ENCODE data around the gene NBEAL1. TPM values are rescaled to one million over a fixed set of nuclear protein-coding genes. Genes with fewer than 3 reads are reported as not detected.

NBEAL1 gene
- total RNA-seq, 1 experiment from 2014 or later: 17.0 TPM

- CTCF ChIA-PET: no interaction called here
Measured at GRCh38 chr2:203240491-203240890, 225.8 kb downstream of the NBEAL1 start.

More at GRCh38 chr2:203240491-203240890, 225.8 kb downstream of the NBEAL1 start:
- no peak for TF ChIP-seq POLR2A (IDR thresholded peaks at IDR 0.05; ENCODE audit: borderline replicate concordance, extremely low read depth, insufficient read depth, insufficient read length)
- TF ChIP-seq, protein P1, sequence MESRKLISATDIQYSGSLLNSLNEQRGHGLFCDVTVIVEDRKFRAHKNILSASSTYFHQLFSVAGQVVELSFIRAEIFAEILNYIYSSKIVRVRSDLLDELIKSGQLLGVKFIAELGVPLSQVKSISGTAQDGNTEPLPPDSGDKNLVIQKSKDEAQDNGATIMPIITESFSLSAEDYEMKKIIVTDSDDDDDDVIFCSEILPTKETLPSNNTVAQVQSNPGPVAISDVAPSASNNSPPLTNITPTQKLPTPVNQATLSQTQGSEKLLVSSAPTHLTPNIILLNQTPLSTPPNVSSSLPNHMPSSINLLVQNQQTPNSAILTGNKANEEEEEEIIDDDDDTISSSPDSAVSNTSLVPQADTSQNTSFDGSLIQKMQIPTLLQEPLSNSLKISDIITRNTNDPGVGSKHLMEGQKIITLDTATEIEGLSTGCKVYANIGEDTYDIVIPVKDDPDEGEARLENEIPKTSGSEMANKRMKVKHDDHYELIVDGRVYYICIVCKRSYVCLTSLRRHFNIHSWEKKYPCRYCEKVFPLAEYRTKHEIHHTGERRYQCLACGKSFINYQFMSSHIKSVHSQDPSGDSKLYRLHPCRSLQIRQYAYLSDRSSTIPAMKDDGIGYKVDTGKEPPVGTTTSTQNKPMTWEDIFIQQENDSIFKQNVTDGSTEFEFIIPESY (IDR thresholded peaks at IDR 0.05; ENCODE audit: extremely low read depth, insufficient replicate concordance, low read length): no peak
- no peak for TF ChIP-seq FOSL1 (IDR thresholded peaks at IDR 0.05; ENCODE audit: low read depth)
- TF ChIP-seq EZH2 (IDR thresholded peaks at IDR 0.05): no peak
- no peak for TF ChIP-seq YY1 (IDR thresholded peaks at IDR 0.05; ENCODE audit: extremely low read depth, insufficient replicate concordance, low read depth, low read length)
- no peak for TF ChIP-seq ATF3 (IDR thresholded peaks at IDR 0.05)
- no peak for TF ChIP-seq TCF7L2 (IDR thresholded peaks at IDR 0.05; ENCODE audit: borderline replicate concordance, extremely low read depth, insufficient read depth, insufficient read length)
- TF ChIP-seq EGR1 (IDR thresholded peaks at IDR 0.05; ENCODE audit: low read depth): no peak
- TF ChIP-seq SIN3A (IDR thresholded peaks at IDR 0.05; ENCODE audit: low read depth): no peak
- TF ChIP-seq SRF (IDR thresholded peaks at IDR 0.05; ENCODE audit: low read depth): no peak
- TF ChIP-seq RAD21 (IDR thresholded peaks at IDR 0.05; ENCODE audit: low read depth): no peak
- TF ChIP-seq JUND (IDR thresholded peaks at IDR 0.05): no peak
- no peak for TF ChIP-seq CTCF (IDR thresholded peaks at IDR 0.05 in 2 of 3, conservative IDR thresholded peaks at IDR 0.05 in 1 of 3; ENCODE audit: borderline replicate concordance in 1 of 3, insufficient read depth in 1 of 3, low read depth in 2 of 3, low read length in 2 of 3)
- no peak for TF ChIP-seq POLR2AphosphoS5 (IDR thresholded peaks at IDR 0.05; ENCODE audit: low read depth, low read length)
- no peak for TF ChIP-seq CBX3 (IDR thresholded peaks at IDR 0.05; ENCODE audit: low read depth)
- TF ChIP-seq, protein P2, sequence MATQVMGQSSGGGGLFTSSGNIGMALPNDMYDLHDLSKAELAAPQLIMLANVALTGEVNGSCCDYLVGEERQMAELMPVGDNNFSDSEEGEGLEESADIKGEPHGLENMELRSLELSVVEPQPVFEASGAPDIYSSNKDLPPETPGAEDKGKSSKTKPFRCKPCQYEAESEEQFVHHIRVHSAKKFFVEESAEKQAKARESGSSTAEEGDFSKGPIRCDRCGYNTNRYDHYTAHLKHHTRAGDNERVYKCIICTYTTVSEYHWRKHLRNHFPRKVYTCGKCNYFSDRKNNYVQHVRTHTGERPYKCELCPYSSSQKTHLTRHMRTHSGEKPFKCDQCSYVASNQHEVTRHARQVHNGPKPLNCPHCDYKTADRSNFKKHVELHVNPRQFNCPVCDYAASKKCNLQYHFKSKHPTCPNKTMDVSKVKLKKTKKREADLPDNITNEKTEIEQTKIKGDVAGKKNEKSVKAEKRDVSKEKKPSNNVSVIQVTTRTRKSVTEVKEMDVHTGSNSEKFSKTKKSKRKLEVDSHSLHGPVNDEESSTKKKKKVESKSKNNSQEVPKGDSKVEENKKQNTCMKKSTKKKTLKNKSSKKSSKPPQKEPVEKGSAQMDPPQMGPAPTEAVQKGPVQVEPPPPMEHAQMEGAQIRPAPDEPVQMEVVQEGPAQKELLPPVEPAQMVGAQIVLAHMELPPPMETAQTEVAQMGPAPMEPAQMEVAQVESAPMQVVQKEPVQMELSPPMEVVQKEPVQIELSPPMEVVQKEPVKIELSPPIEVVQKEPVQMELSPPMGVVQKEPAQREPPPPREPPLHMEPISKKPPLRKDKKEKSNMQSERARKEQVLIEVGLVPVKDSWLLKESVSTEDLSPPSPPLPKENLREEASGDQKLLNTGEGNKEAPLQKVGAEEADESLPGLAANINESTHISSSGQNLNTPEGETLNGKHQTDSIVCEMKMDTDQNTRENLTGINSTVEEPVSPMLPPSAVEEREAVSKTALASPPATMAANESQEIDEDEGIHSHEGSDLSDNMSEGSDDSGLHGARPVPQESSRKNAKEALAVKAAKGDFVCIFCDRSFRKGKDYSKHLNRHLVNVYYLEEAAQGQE (IDR thresholded peaks at IDR 0.05; ENCODE audit: low read depth): no peak
- TF ChIP-seq ZNF274 (IDR thresholded peaks at IDR 0.05; ENCODE audit: low read depth, low read length): no peak
- no peak for ATAC-seq
- H3K9ac ChIP-seq (ENCODE audit: low read length): peak overlapping the region; percentile 82; the same call in 1 of the 2 replicates
- POLR2A ChIA-PET: interaction anchor here (0.6 kb wide), 1 partner anchor 605 kb away, joined by 3 read pairs; no protein-coding TSS in a partner anchor
- peaks cover 6 to 22% of the 10 kb centered on the region in 2 experiments; a peak in 3 of 4 replicates for H3K4me1 ChIP-seq (ENCODE audit: control insufficient read depth in 1 of 2, insufficient read depth in 2 of 2, low read length in 2 of 2)
- DNase-seq (ENCODE audit: low read depth, low spot score): no peak
- H3K4me2 ChIP-seq (ENCODE audit: low read length): peak overlapping the region; percentile 93
- RAD21 ChIA-PET (ENCODE audit: low non-redundant PET in 1 of 2, low total read pairs in 2 of 2, uncharacterized antibody in 2 of 2, unreplicated experiment in 2 of 2): no interaction called here
- no peak overlapping the region for H2AFZ ChIP-seq (ENCODE audit: low read depth, low read length, poor library complexity, severe bottlenecking)
- H3K36me3 ChIP-seq (ENCODE audit: control insufficient read depth in 1 of 2, insufficient read depth in 2 of 2, low read length in 2 of 2): 0 out of 4 replicates have a peak, but pooled peaks cover 0 to 2% of the 10 kb centered on the region in 2 experiments
- H4K20me1 ChIP-seq (ENCODE audit: insufficient read depth): no peaks in the 10 kb centered on the region
- H3K4me3 ChIP-seq (replicated peaks in 1 of 2; ENCODE audit: low read depth in 1 of 2, low read length in 2 of 2): peak overlapping the region; percentile 93 to 95
- intact Hi-C loops (cut with micrococcal nuclease): no loop called here
- peak overlapping the region; percentile 83; the same call in 1 of the 2 replicates for H3K27ac ChIP-seq (ENCODE audit: low read depth, low read length)
- peaks cover 26% of the 10 kb centered on the region for H3K79me2 ChIP-seq (ENCODE audit: insufficient read depth, low read length)
- H3K9me2 ChIP-seq (ENCODE audit: insufficient read depth): no peaks in the 10 kb centered on the region
- no peaks in the 10 kb centered on the region for H3K27me3 ChIP-seq (ENCODE audit: insufficient read depth, low read length)
- BruUV-seq (replicated peaks): no TSS peak
- no peaks in the 10 kb centered on the region for H3K9me3 ChIP-seq (ENCODE audit: control insufficient read depth in 1 of 2, insufficient read depth in 1 of 2, low read depth in 1 of 2, low read length in 2 of 2)

Data from HCT116 (cell line).